Keratinocyte (primary cell): ENCODE data around the gene SEC14L1. TPM values are rescaled to one million over a fixed set of nuclear protein-coding genes. Genes with fewer than 3 reads are reported as not detected.

Experiments
- DNase-seq: peaks from one replicate; pipeline ENCODE4 v3.0.0-alpha.2; 2011; ENCODE audit warnings: low read depth, missing footprints, low spot score
- FAIRE-seq: peaks from 2 replicates; lab custom pipeline; 2011; peaks lifted over from hg19 to GRCh38; lab: Jason Lieb, UNC
- H2AFZ ChIP-seq: 2 replicates; pipeline ENCODE4 v1.6.0; 2012; ENCODE audit warnings: low read length, control low read depth, inconsistent platforms; ENCODE audit not compliant: control insufficient read depth
- H3K27ac ChIP-seq: 2 replicates; pipeline ENCODE4 v1.5.1; 2011; ENCODE audit warnings: low read length; ENCODE audit not compliant: control insufficient read depth, insufficient read depth
- H3K27me3 ChIP-seq: 3 replicates; pipeline ENCODE4 v1.6.0; 2011; ENCODE audit warnings: low read length; ENCODE audit not compliant: control insufficient read depth, insufficient read depth; ENCODE audit errors: extremely low read depth
- H3K36me3 ChIP-seq, 2 experiments: 2 replicates in 1 of 2; 3 replicates in 1 of 2; pipeline ENCODE4 v1.5.1; 2011; ENCODE audit warnings: low read length in 2 of 2, mild to moderate bottlenecking in 1 of 2; ENCODE audit not compliant: control insufficient read depth in 2 of 2, insufficient read depth in 2 of 2; ENCODE audit errors: extremely low read depth in 1 of 2
- H3K4me1 ChIP-seq: 3 replicates; pipeline ENCODE4 v1.5.1; 2011; ENCODE audit warnings: low read length; ENCODE audit not compliant: control insufficient read depth, insufficient read depth; ENCODE audit errors: extremely low read depth
- H3K4me2 ChIP-seq: 3 replicates; pipeline ENCODE4 v1.6.0; 2011; ENCODE audit warnings: low read depth, low read length; ENCODE audit not compliant: control insufficient read depth, insufficient read depth; ENCODE audit errors: extremely low read depth
- H3K4me3 ChIP-seq, 3 experiments: fragments of 200-600 bp in 1 of 3; sonication (generic) in 1 of 3; 2 replicates in 2 of 3; 3 replicates in 1 of 3; pipeline ENCODE4 v1.5.1; 2011 to 2016; ENCODE audit warnings: low read length in 3 of 3, mild to moderate bottlenecking in 3 of 3, control low read depth in 2 of 3, inconsistent platforms in 1 of 3, low read depth in 1 of 3, mixed read lengths in 1 of 3, mixed run types in 1 of 3, moderate library complexity in 1 of 3; ENCODE audit not compliant: control insufficient read depth in 2 of 3, insufficient read depth in 2 of 3; ENCODE audit errors: extremely low read depth in 1 of 3
- H3K79me2 ChIP-seq: 2 replicates; pipeline ENCODE4 v1.6.0; 2012; ENCODE audit warnings: low read length; ENCODE audit not compliant: control insufficient read depth, insufficient read depth
- H3K9ac ChIP-seq: 3 replicates; pipeline ENCODE4 v1.6.0; 2011; ENCODE audit warnings: low read length; ENCODE audit not compliant: control insufficient read depth, insufficient read depth; ENCODE audit errors: extremely low read depth
- H3K9me1 ChIP-seq: 3 replicates; pipeline ENCODE4 v1.6.0; 2011; ENCODE audit warnings: low read length; ENCODE audit not compliant: control insufficient read depth, insufficient read depth; ENCODE audit errors: extremely low read depth
- H3K9me3 ChIP-seq: 2 replicates; pipeline ENCODE4 v1.5.1; 2012; ENCODE audit warnings: low read depth, low read length; ENCODE audit not compliant: control insufficient read depth
- H4K20me1 ChIP-seq: 3 replicates; pipeline ENCODE4 v1.6.0; 2011; ENCODE audit warnings: low read length; ENCODE audit not compliant: control insufficient read depth, insufficient read depth; ENCODE audit errors: extremely low read depth
- CTCF ChIP-seq, 3 experiments: IDR thresholded peaks in 1 of 3; conservative IDR thresholded peaks in 1 of 3; optimal IDR thresholded peaks in 1 of 3; 2 replicates in 2 of 3; 3 replicates in 1 of 3; pipeline versions ENCODE3 to v1.5.1; 2011; ENCODE audit warnings: low read length in 3 of 3, mild to moderate bottlenecking in 3 of 3, moderate library complexity in 2 of 3, control low read depth in 1 of 3, inconsistent platforms in 1 of 3; ENCODE audit not compliant: insufficient read depth in 2 of 3; ENCODE audit errors: extremely low read depth in 1 of 3
- EZH2 ChIP-seq: IDR thresholded peaks from one replicate; pipeline ENCODE4 v1.6.1; 2012; ENCODE audit warnings: inconsistent platforms, mild to moderate bottlenecking, low read length, moderate library complexity
- dilution Hi-C: fragments of 300-500 bp; cut with MboI; formaldehyde crosslinking; loops from one replicate; pipeline ENCODE4 v1.7.0; 2020; ENCODE audit warnings: low sequenced_read_pairs; ENCODE audit not compliant: extremely low pct_ligation_motif_present
- polyA plus RNA-seq, 5 experiments: library from polyadenylated mRNA; depleted of rRNA in 3 of 5; stranded (reverse) in 3 of 5; stranded (forward) in 1 of 5; unstranded in 1 of 5; fragments of >200 nt; gene quantifications; 1 replicate in 1 of 5; 2 replicates in 3 of 5; 3 replicates in 1 of 5; pipeline versions ENCODE4 v1.2.1 to v1.2.3, GENCODE V29; 2011 to 2012; ENCODE audit warnings: missing spikeins in 2 of 5, low read depth in 1 of 5, low replicate concordance in 1 of 5

SEC14L1 gene
- polyA plus RNA-seq, 1 donor (not counting 4 experiments of a cell fraction or from before 2014, with no cell fraction given), result 35.6 TPM

DNA sequence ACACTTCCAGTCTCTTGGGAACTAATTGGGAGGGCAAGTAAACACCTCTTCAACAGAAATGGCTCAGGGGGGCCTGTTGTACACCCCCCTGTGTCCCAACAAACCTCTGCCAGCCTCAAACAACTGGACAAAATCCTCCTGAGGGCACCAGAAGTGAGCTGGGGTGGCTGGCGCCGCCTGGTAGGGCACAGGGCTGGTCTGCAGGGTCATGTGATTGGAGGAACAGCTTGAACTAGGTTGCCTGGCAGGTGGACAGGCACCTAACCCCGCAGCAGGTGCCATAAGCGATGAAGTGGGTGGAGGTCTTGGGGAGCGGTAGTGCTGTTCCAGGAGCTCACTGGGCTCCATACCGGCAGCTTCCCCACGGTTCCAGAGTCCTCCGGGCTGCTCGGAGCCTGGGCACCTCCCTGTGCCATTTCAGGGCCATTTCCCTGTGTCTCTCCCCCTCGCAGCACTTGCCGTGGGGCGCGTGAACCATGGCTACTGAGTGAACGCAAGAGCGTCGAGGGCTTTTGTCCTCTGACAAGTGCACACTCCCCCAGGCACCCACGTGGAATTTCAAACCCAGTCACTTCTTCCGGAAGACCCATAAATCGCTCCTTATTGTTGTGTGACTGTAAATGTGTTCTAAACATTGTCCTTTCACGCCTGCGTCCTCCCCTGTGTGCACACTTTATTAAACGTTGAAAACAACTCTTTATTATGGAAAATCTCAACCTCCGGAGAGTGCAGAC, 101.5 kb downstream of the SEC14L1 start:
- Histone ChIP-seq H3K9me1 (no peaks in the 10 kb centered on the region), H3K4me2 (no peak overlapping the region), H3K9ac (no peak overlapping the region), H2AFZ (no peak overlapping the region), H4K20me1 (no peaks in the 10 kb centered on the region), H3K79me2 (no peaks in the 10 kb centered on the region), H3K9me3 (no peaks in the 10 kb centered on the region), H3K36me3 (no peaks in the 10 kb centered on the region), H3K27ac (no peak overlapping the region), H3K27me3 (peaks cover 7% of the 10 kb centered on the region), H3K4me1 (peaks cover 7% of the 10 kb centered on the region), H3K4me3 (no peak overlapping the region)
- DNase-seq (no peak), FAIRE-seq (no peak)
- TF ChIP-seq EZH2, result no peak
- no peak for TF ChIP-seq CTCF (optimal IDR thresholded peaks at IDR 0.05 in 1 of 3, IDR thresholded peaks at IDR 0.05 in 1 of 3, conservative IDR thresholded peaks at IDR 0.05 in 1 of 3; ENCODE audit: extremely low read depth in 1 of 3, insufficient read depth in 2 of 3, low read length in 3 of 3)
- dilution Hi-C loops, result no loop called here

DNA sequence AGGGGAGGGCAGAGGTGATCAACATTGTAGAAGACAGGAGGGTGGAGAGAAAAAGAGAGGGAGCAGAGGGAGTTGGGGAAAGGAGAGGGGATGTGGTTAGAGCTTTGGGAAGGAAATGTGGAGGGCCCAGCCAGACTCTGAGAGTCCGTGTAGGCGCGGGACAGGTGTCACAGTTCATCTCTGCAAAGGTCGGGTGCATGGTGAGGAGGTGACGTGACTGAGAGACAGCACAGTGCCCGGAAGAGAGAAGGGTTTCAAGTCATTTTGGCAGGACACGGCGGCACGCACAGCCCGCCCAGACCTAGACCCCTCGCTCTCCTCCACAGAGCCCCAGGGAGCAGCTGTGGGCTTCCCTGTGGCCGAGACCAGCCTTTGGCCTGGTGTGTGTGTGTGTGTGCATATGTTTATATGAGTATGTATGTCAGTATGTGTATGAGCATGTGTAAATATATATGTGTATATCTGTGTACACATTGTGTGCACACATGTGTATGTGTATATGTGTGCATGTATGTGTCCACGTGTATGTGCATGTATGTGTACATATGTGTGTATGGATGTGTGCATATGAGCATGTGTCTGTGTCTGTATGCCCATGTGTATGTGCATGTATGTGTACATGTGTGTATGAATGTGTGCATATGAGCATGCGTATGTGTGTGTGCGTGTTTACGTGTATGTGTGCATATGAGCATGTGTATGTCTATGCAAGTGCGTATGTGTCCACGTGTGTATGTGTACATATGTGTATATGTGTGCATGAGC, 104.6 kb downstream of the SEC14L1 start:
- dilution Hi-C loops, result no loop called here
- Histone ChIP-seq H3K9me3 (no peaks in the 10 kb centered on the region), H3K79me2 (no peaks in the 10 kb centered on the region), H3K4me1 (peaks cover 7% of the 10 kb centered on the region), H2AFZ (no peak overlapping the region), H4K20me1 (no peaks in the 10 kb centered on the region), H3K36me3 (no peaks in the 10 kb centered on the region), H3K4me2 (no peak overlapping the region), H3K4me3 (no peak overlapping the region), H3K9me1 (no peaks in the 10 kb centered on the region), H3K27me3 (peaks cover 16% of the 10 kb centered on the region), H3K27ac (no peak overlapping the region), H3K9ac (no peak overlapping the region)
- FAIRE-seq (no peak), DNase-seq (no peak)
- TF ChIP-seq EZH2 (no peak), CTCF (optimal IDR thresholded peaks at IDR 0.05 in 1 of 3, IDR thresholded peaks at IDR 0.05 in 1 of 3, conservative IDR thresholded peaks at IDR 0.05 in 1 of 3; ENCODE audit: extremely low read depth in 1 of 3, insufficient read depth in 2 of 3, low read length in 3 of 3) (no peak)
